Neural crest cell (in vitro differentiated cells): Measurements from ENCODE around the gene FGD6. TPM values are rescaled to one million over a fixed set of nuclear protein-coding genes. Genes with fewer than 3 reads are reported as not detected.
A peak's percentile ranks its signal among the peaks of the same experiment; 100 is the strongest.

Source experiments
- DNase-seq: peaks from one replicate; pipeline ENCODE4 v3.0.0; 2021; ENCODE audit warnings: low read depth, mixed read lengths, low spot score
- H3K27ac Mint-ChIP-seq: one replicate; pipeline ENCODE4 v1.8.0; 2021; ENCODE audit warnings: mild to moderate bottlenecking, mixed read lengths; ENCODE audit not compliant: unreplicated experiment
- H3K27me3 Mint-ChIP-seq: 2 replicates; pipeline ENCODE4 v1.8.0; 2021; ENCODE audit warnings: low read depth, mild to moderate bottlenecking, mixed read lengths
- H3K36me3 Mint-ChIP-seq: 2 replicates; pipeline ENCODE4 v1.8.0; 2021; ENCODE audit warnings: low read depth, mild to moderate bottlenecking, mixed read lengths
- H3K4me1 Mint-ChIP-seq: 2 replicates; pipeline ENCODE4 v1.8.0; 2021; ENCODE audit warnings: mixed read lengths
- H3K4me3 Mint-ChIP-seq: one replicate; pipeline ENCODE4 v1.8.0; 2021; ENCODE audit warnings: mild to moderate bottlenecking, mixed read lengths
- H3K9me3 Mint-ChIP-seq: 2 replicates; pipeline ENCODE4 v1.8.0; 2021; ENCODE audit warnings: mixed read lengths
- CTCF ChIP-seq: fragments of 200-600 bp; sonication (generic); conservative IDR thresholded peaks from 2 replicates; pipeline ENCODE4 v1.5.0; 2021; ENCODE audit warnings: antibody characterized with exemption, mild to moderate bottlenecking
- total RNA-seq: library from RNA; stranded (reverse); gene quantifications from 2 replicates; pipeline ENCODE4 v1.2.1, GENCODE V29; 2021

Gene FGD6
- total RNA-seq, 1 donor from 2014 or later = 17.4 TPM

- H3K36me3 Mint-ChIP-seq = peaks cover 4% of the 10 kb centered on the region
- no peaks in the 10 kb centered on the region for H3K9me3 Mint-ChIP-seq
Observed at GRCh38 chr12:95116341-95116740, 100.9 kb downstream of the FGD6 start.

GRCh38 chr12:95115641-95116040 lies 101.6 kb downstream of the FGD6 start:
- peaks cover 6% of the 10 kb centered on the region for H3K4me1 Mint-ChIP-seq
- H3K4me3 Mint-ChIP-seq = no peak overlapping the region
- H3K36me3 Mint-ChIP-seq = peaks cover 9% of the 10 kb centered on the region
- H3K27ac Mint-ChIP-seq = no peak overlapping the region
- no peaks in the 10 kb centered on the region for H3K27me3 Mint-ChIP-seq
- DNase-seq = no peak
- no peaks in the 10 kb centered on the region for H3K9me3 Mint-ChIP-seq
- TF ChIP-seq CTCF = no peak

More at GRCh38 chr12:95116341-95116740, 100.9 kb downstream of the FGD6 start:
- peaks cover 6% of the 10 kb centered on the region for H3K4me1 Mint-ChIP-seq
- no peak for TF ChIP-seq CTCF
- no peak overlapping the region for H3K4me3 Mint-ChIP-seq
- no peak overlapping the region for H3K27ac Mint-ChIP-seq
- no peak for DNase-seq
- no peaks in the 10 kb centered on the region for H3K27me3 Mint-ChIP-seq

GRCh38 chr12:95114766-95115405 lies 102.4 kb downstream of the FGD6 start:
- peaks cover 9% of the 10 kb centered on the region for H3K36me3 Mint-ChIP-seq
- H3K4me1 Mint-ChIP-seq = peaks cover 6% of the 10 kb centered on the region
- no peak overlapping the region for H3K4me3 Mint-ChIP-seq
- no peak for TF ChIP-seq CTCF
- no peaks in the 10 kb centered on the region for H3K9me3 Mint-ChIP-seq
- H3K27ac Mint-ChIP-seq = peak overlapping the region; percentile 1
- H3K27me3 Mint-ChIP-seq = no peaks in the 10 kb centered on the region
- DNase-seq = no peak

GRCh38 chr12:95107362-95107761 lies 109.9 kb downstream of the FGD6 start:
- H3K36me3 Mint-ChIP-seq = peaks cover 25% of the 10 kb centered on the region

GRCh38 chr12:95105540-95105939 lies 111.7 kb downstream of the FGD6 start:
- Mint-ChIP-seq H3K27ac (no peak overlapping the region), H3K4me3 (no peak overlapping the region), H3K27me3 (no peaks in the 10 kb centered on the region), H3K9me3 (no peaks in the 10 kb centered on the region), H3K36me3 (peaks cover 21% of the 10 kb centered on the region), H3K4me1 (no peaks in the 10 kb centered on the region)
- TF ChIP-seq CTCF = no peak
- DNase-seq = no peak

More at GRCh38 chr12:95107362-95107761, 109.9 kb downstream of the FGD6 start:
- H3K9me3 Mint-ChIP-seq = no peaks in the 10 kb centered on the region
- no peak overlapping the region for H3K4me3 Mint-ChIP-seq
- no peak overlapping the region for H3K27ac Mint-ChIP-seq
- no peak for DNase-seq
- H3K27me3 Mint-ChIP-seq = no peaks in the 10 kb centered on the region
- H3K4me1 Mint-ChIP-seq = no peaks in the 10 kb centered on the region
- no peak for TF ChIP-seq CTCF
